H1 (cell line): ENCODE measurements around the gene TTI1. TPM values are rescaled to one million over a fixed set of nuclear protein-coding genes. Genes with fewer than 3 reads are reported as not detected.

Source experiments
- JUN ChIP-seq: IDR thresholded peaks from 2 replicates; pipeline ENCODE4 v1.6.1; 2011; ENCODE audit warnings: low read depth, mild to moderate bottlenecking, improper control_type of control experiment, low read length
- JUND ChIP-seq: IDR thresholded peaks from 2 replicates; pipeline ENCODE4 v1.6.1; 2011; ENCODE audit warnings: mild to moderate bottlenecking, improper control_type of control experiment, low read length
- POLR2AphosphoS5 ChIP-seq: IDR thresholded peaks from 2 replicates; pipeline ENCODE4 v1.6.1; 2011; ENCODE audit warnings: low read depth, low read length
- TEAD4 ChIP-seq: IDR thresholded peaks from 2 replicates; pipeline ENCODE4 v1.6.1; 2012; ENCODE audit warnings: low read depth, low read length, inconsistent platforms, mixed read lengths
- polyA plus RNA-seq, 7 experiments: library from polyadenylated mRNA; depleted of rRNA in 3 of 7; stranded (reverse) in 5 of 7; unstranded in 2 of 7; fragments of >200 nt in 5 of 7; fragments of 200-250 nt in 2 of 7; gene quantifications; 1 replicate in 5 of 7; 2 replicates in 1 of 7; 4 replicates in 1 of 7; pipeline versions ENCODE4 v1.2.1 to v1.2.3, GENCODE V29; 2011 to 2013; ENCODE audit warnings: missing spikeins in 2 of 7, mixed read lengths in 2 of 7
- total RNA-seq: library from RNA; stranded (reverse); fragmentation: NEBNext Ultra II Directional; extraction: Animal tissue kit (Norgen Biotek cat#: 25700); gene quantifications from 2 replicates; pipeline ENCODE4 v1.2.1, GENCODE V29; 2021

Gene TTI1
- total and polyA plus RNA-seq, 2 of the 8 experiments (the other 6 are each of a cell fraction or from before 2014, with no cell fraction given) = 34.1 to 47.0 TPM

DNA sequence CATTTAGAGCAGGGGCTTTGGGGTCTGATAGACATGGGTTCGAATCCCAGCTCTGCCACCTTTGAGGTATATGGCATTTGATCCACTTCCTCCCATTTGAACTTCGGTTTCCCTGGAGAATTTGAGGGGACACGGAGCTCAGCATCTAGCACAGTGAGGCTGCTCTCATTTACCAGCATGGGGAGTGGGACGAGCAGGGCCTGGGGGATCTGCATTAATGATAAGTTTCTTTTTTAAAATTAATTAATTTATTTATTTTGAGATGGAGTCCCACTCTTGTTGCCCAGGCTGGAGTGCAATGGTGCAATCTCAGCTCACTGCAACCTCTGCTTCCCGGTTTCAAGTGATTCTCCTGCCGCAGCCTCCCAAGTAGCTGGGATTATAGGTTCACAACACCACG lies 77.7 kb downstream of the TTI1 start (continued):
- TF ChIP-seq POLR2AphosphoS5 (no peak), JUND (no peak), TEAD4 (no peak), JUN (no peak)
